ENCODE data around the gene LACC1. TPM values are rescaled to one million over a fixed set of nuclear protein-coding genes. Genes with fewer than 3 reads are reported as not detected.

The LACC1 gene
- total and polyA plus RNA-seq, 2 of the 13 experiments (the other 11 are each of a cell fraction or from before 2014, with no cell fraction given), result 0.92 to 1.7 TPM

DNA sequence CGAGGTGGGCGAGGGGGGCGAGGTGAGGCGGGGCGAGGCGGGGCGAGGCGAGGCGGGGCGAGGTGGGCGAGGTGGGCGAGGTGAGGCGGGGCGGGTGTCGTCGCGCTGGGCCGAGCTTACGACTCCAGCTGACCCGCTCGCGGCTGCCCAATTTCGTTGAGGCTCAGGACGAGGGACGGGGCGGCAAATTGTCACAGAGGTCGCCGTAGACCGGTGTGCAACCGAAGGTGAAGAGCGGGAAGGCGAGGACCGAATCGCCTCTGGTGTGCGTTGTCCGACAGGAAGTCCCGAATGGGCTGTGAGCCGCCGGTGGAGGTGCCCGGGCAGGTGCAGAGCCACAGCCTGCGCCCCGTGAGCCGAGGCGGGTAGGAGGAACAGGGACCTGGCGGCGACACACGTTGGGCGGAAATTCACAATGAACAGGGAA is at the start of gene LACC1 (continued):
- TF ChIP-seq HNRNPL (IDR thresholded peaks at IDR 0.05; ENCODE audit: low read depth, low read length), result peak; percentile 48; the same call in 1 of the 2 replicates
- no peak for TF ChIP-seq NR2C2 (CRISPR knock-in tag; IDR thresholded peaks at IDR 0.05; ENCODE audit: borderline replicate concordance)
- no peak for TF ChIP-seq ZNF501 (CRISPR knock-in tag; IDR thresholded peaks at IDR 0.05)
- TF ChIP-seq MAZ (IDR thresholded peaks at IDR 0.05; ENCODE audit: borderline replicate concordance, low read depth, low read length), result no peak
- TF ChIP-seq MAZ (CRISPR knock-in tag; IDR thresholded peaks at IDR 0.05; ENCODE audit: low read depth), result 0 out of 2 replicates have a peak, but pooled peaks have one; percentile 20
- TF ChIP-seq ZSCAN25 (CRISPR knock-in tag; IDR thresholded peaks at IDR 0.05), result peak; percentile 94
- TF ChIP-seq YEATS2 (CRISPR knock-in tag; IDR thresholded peaks at IDR 0.05; ENCODE audit: borderline replicate concordance), result no peak
- no peak for TF ChIP-seq ZNF441 (CRISPR knock-in tag; IDR thresholded peaks at IDR 0.05; ENCODE audit: borderline replicate concordance)
- no peak for TF ChIP-seq SMYD3 (CRISPR knock-in tag; IDR thresholded peaks at IDR 0.05)
- TF ChIP-seq TEAD2 (CRISPR knock-in tag; IDR thresholded peaks at IDR 0.05), result no peak
- no peak for TF ChIP-seq ZNF251 (CRISPR knock-in tag; IDR thresholded peaks at IDR 0.05)
- no peak for TF ChIP-seq ZNF674 (CRISPR knock-in tag; IDR thresholded peaks at IDR 0.05; ENCODE audit: low read depth)
- no peak for TF ChIP-seq KDM1A (CRISPR knock-in tag; IDR thresholded peaks at IDR 0.05)
- TF ChIP-seq TOPORS (CRISPR knock-in tag; IDR thresholded peaks at IDR 0.05), result no peak; the same call in 1 of the 2 replicates
- 0 out of 2 replicates have a peak, but pooled peaks have one; percentile 13 for TF ChIP-seq KDM5B (CRISPR knock-in tag; IDR thresholded peaks at IDR 0.05; ENCODE audit: borderline replicate concordance)
- TF ChIP-seq, protein P1, sequence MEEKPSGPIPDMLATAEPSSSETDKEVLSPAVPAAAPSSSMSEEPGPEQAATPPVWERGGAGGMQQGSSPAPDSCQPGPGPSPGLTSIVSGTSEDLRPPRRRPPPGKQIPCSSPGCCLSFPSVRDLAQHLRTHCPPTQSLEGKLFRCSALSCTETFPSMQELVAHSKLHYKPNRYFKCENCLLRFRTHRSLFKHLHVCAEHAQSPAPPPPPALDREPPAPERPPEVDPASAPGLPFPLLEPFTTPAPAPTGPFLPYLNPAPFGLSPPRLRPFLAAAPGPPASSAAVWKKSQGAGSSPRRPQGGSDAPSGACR (CRISPR knock-in tag; IDR thresholded peaks at IDR 0.05), result no peak
- no peak for TF ChIP-seq JDP2 (CRISPR knock-in tag; IDR thresholded peaks at IDR 0.05; ENCODE audit: borderline replicate concordance)
- TF ChIP-seq, protein P2, sequence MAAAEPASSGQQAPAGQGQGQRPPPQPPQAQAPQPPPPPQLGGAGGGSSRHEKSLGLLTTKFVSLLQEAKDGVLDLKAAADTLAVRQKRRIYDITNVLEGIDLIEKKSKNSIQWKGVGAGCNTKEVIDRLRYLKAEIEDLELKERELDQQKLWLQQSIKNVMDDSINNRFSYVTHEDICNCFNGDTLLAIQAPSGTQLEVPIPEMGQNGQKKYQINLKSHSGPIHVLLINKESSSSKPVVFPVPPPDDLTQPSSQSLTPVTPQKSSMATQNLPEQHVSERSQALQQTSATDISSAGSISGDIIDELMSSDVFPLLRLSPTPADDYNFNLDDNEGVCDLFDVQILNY (CRISPR knock-in tag; conservative IDR thresholded peaks at IDR 0.05), result no peak
- TF ChIP-seq ZNF577 (CRISPR knock-in tag; IDR thresholded peaks at IDR 0.05; ENCODE audit: borderline replicate concordance, low read depth), result 0 out of 2 replicates have a peak, but pooled peaks have one; percentile 6
- TF ChIP-seq, protein P3, sequence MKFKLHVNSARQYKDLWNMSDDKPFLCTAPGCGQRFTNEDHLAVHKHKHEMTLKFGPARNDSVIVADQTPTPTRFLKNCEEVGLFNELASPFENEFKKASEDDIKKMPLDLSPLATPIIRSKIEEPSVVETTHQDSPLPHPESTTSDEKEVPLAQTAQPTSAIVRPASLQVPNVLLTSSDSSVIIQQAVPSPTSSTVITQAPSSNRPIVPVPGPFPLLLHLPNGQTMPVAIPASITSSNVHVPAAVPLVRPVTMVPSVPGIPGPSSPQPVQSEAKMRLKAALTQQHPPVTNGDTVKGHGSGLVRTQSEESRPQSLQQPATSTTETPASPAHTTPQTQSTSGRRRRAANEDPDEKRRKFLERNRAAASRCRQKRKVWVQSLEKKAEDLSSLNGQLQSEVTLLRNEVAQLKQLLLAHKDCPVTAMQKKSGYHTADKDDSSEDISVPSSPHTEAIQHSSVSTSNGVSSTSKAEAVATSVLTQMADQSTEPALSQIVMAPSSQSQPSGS (CRISPR knock-in tag; IDR thresholded peaks at IDR 0.05), result no peak
- 0 out of 2 replicates have a peak, but pooled peaks have one; percentile 11 for TF ChIP-seq ZNF564 (CRISPR knock-in tag; IDR thresholded peaks at IDR 0.05)
- no peak for TF ChIP-seq KLF11 (CRISPR knock-in tag; IDR thresholded peaks at IDR 0.05)
- TF ChIP-seq ZNF614 (CRISPR knock-in tag; IDR thresholded peaks at IDR 0.05; ENCODE audit: borderline replicate concordance), result no peak
- TF ChIP-seq ZFP36L1 (CRISPR knock-in tag; IDR thresholded peaks at IDR 0.05), result no peak
- no peak for TF ChIP-seq ZNF781 (CRISPR knock-in tag; IDR thresholded peaks at IDR 0.05; ENCODE audit: borderline replicate concordance, not compliant biosample characterization)
- TF ChIP-seq, protein P4, sequence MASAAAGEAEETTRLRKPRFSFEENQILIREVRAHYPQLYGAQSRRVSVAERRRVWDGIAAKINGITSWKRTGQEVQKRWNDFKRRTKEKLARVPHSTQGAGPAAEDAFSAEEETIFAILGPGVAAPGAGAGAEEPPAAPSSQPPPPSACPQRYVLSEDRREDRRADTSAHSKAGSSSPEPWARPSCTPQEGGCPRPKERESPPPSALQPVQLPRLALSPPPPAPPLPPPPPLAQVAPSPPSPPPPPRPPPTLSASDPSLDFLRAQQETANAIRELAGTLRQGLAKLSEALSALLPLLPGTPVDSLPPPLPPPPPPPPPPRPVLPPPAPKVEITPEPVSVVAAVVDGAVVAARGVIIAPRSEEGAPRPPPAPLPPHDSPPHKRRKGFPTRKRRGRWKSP (CRISPR knock-in tag; IDR thresholded peaks at IDR 0.05), result peak; percentile 42; the same call in 1 of the 2 replicates
- TF ChIP-seq CAMTA2 (CRISPR knock-in tag; IDR thresholded peaks at IDR 0.05; ENCODE audit: borderline replicate concordance), result no peak

Measured in HepG2 (cell line).